Measurements from ENCODE around the gene CEP192. TPM values are rescaled to one million over a fixed set of nuclear protein-coding genes. Genes with fewer than 3 reads are reported as not detected.
"Not testable (repeated sequence)": the region's sequence is repeated elsewhere in the genome, so short reads cannot be mapped to it uniquely, and the experiment has no call there.

CEP192 gene
- total RNA-seq, 1 donor from 2014 or later, result 14.7 TPM

DNA sequence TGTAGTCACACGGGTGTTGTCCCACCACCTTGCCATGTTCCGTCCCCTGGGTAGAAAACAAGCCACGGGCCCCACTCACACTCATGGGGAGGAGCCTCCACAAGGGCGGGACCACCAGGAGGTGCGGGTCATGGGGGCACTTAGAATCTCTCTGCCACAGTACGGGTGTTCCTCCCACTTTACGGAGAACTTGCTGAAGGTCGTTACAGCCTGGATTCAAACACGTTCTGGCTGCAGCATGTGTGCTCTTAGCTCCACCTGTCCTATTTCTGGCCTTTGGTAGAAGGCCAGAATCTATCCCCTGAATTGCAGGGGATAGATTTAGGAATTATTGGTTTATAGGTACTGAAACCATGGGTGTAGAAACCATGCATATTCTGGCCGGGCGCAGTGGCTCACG lies 14.9 kb upstream of the CEP192 start:
- no peaks in the 10 kb centered on the region for H3K9me3 Mint-ChIP-seq (ENCODE audit: low read depth)
- H3K27ac Mint-ChIP-seq (ENCODE audit: unreplicated experiment), result no peak overlapping the region
- no peak for DNase-seq (ENCODE audit: low spot score)
- H3K4me3 Mint-ChIP-seq (ENCODE audit: unreplicated experiment), result no peak overlapping the region
- peaks cover 26% of the 10 kb centered on the region for H3K36me3 Mint-ChIP-seq (ENCODE audit: low read depth)
- TF ChIP-seq, protein P1, sequence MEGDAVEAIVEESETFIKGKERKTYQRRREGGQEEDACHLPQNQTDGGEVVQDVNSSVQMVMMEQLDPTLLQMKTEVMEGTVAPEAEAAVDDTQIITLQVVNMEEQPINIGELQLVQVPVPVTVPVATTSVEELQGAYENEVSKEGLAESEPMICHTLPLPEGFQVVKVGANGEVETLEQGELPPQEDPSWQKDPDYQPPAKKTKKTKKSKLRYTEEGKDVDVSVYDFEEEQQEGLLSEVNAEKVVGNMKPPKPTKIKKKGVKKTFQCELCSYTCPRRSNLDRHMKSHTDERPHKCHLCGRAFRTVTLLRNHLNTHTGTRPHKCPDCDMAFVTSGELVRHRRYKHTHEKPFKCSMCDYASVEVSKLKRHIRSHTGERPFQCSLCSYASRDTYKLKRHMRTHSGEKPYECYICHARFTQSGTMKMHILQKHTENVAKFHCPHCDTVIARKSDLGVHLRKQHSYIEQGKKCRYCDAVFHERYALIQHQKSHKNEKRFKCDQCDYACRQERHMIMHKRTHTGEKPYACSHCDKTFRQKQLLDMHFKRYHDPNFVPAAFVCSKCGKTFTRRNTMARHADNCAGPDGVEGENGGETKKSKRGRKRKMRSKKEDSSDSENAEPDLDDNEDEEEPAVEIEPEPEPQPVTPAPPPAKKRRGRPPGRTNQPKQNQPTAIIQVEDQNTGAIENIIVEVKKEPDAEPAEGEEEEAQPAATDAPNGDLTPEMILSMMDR (IDR thresholded peaks at IDR 0.05), result no peak
- H3K4me1 Mint-ChIP-seq (ENCODE audit: low read depth), result peaks cover 4% of the 10 kb centered on the region
- H3K27me3 Mint-ChIP-seq (ENCODE audit: low read depth), result no peaks in the 10 kb centered on the region

DNA sequence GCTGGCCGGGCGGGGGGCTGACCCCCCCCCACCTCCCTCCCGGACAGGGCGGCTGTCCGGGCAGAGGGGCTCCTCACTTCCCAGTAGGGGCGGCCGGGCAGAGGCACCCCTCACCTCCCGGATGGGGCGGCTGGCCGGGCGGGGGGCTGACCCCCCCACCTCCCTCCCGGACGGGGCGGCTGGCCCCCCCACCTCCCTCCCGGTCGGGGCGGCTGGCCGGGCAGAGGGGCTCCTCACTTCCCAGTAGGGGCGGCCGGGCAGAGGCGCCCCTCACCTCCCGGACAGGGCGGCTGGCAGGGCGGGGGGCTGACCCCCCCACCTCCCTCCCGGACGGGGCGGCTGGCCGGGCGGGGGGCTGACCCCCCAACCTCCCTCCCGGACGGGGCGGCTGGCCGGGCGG lies 11.1 kb upstream of the CEP192 start:
- H3K4me3 Mint-ChIP-seq (ENCODE audit: unreplicated experiment); H3K4me1 Mint-ChIP-seq (ENCODE audit: low read depth); DNase-seq (ENCODE audit: low spot score); H3K27me3 Mint-ChIP-seq (ENCODE audit: low read depth); H3K27ac Mint-ChIP-seq (ENCODE audit: unreplicated experiment); H3K9me3 Mint-ChIP-seq (ENCODE audit: low read depth): not testable (repeated sequence)
- peaks cover 18% of the 10 kb centered on the region for H3K36me3 Mint-ChIP-seq (ENCODE audit: low read depth)

DNA sequence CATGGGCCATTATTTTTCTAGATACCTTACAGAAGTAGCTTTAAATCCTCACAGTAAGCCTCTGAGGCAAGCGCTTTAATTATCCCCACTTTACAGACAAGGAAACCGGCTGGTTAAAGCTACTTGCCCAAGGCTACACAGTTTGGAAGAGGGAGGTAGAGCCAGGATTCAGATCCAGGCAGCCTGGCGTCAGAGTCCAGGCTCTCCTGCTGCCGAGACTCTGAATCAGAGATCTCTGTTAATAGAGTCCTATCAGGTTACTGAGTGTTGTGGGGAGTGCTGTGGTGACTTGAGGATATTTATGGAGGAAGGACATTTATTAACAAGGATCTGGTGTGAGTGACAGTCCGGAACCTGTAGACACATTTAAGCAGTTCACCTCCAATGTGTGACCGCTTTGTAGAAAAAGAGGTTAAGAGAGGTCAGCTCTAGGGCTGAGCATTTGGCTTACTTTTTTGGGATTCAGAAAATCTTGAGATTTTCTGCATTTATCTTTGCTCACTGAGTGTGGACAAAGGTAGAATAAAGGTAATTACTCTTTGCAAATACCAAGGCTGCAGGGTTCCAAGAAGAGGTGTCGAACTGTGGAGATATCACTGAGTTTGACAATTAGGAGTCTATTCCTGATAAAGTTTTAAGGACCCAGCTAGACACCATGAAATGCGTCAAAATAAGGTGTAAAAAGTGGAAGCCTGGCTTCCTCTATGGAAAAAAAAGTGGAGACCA lies 1.6 kb upstream of the CEP192 start:
- TF ChIP-seq, protein P1 (IDR thresholded peaks at IDR 0.05), result no peak
- Mint-ChIP-seq H3K4me1 (ENCODE audit: low read depth) (peaks cover 12% of the 10 kb centered on the region), H3K36me3 (ENCODE audit: low read depth) (no peaks in the 10 kb centered on the region), H3K27me3 (ENCODE audit: low read depth) (no peaks in the 10 kb centered on the region), H3K27ac (ENCODE audit: unreplicated experiment) (peak overlapping the region; percentile 98), H3K4me3 (ENCODE audit: unreplicated experiment) (peak overlapping the region; percentile 97), H3K9me3 (ENCODE audit: low read depth) (no peaks in the 10 kb centered on the region)
- no peak for DNase-seq (ENCODE audit: low spot score)

DNA sequence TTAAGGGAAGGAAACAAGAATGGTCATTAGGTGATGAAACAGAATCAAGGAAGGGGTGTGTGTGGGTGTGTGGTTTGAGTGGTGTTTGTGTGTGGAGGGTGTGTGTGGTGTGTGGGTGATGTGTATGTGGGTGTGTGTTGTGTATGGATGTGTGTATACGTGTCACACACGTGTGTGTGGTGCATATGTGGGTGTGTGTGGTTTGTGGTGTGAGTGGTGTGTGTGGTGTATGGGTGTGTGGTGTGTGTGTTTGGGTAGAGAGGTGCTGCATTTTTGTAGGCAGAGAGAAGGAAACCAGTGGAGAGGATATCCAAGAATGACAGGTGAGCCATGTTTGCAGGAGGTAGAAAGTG lies 1.1 kb upstream of the CEP192 start:
- H3K4me1 Mint-ChIP-seq (ENCODE audit: low read depth), result peaks cover 12% of the 10 kb centered on the region
- H3K27me3 Mint-ChIP-seq (ENCODE audit: low read depth), result no peaks in the 10 kb centered on the region
- no peaks in the 10 kb centered on the region for H3K9me3 Mint-ChIP-seq (ENCODE audit: low read depth)
- TF ChIP-seq, protein P1 (IDR thresholded peaks at IDR 0.05), result no peak
- H3K4me3 Mint-ChIP-seq (ENCODE audit: unreplicated experiment), result peak overlapping the region; percentile 97
- H3K36me3 Mint-ChIP-seq (ENCODE audit: low read depth), result no peaks in the 10 kb centered on the region
- DNase-seq (ENCODE audit: low spot score), result no peak
- peak overlapping the region; percentile 98 for H3K27ac Mint-ChIP-seq (ENCODE audit: unreplicated experiment)

DNA sequence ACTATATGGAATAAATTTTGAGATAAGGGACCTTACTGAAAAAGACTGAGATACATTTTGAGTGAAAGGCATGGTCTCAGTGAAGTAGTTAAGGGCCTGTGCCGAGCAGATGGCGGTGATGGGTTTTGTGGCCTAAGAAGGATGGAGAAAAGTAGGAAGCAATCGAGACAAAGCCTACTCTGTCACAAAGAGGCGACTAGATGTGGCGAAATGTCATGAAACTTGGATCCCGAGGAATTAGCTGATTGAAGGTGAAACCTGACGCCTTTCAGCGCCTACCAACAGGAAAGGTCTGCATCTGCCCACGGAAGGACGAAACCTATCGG lies 558 bp upstream of the CEP192 start:
- peak overlapping the region; percentile 97 for H3K4me3 Mint-ChIP-seq (ENCODE audit: unreplicated experiment)
- H3K27ac Mint-ChIP-seq (ENCODE audit: unreplicated experiment), result peak overlapping the region; percentile 98
- no peak for DNase-seq (ENCODE audit: low spot score)
- H3K4me1 Mint-ChIP-seq (ENCODE audit: low read depth), result peaks cover 12% of the 10 kb centered on the region
- no peaks in the 10 kb centered on the region for H3K36me3 Mint-ChIP-seq (ENCODE audit: low read depth)
- H3K9me3 Mint-ChIP-seq (ENCODE audit: low read depth), result no peaks in the 10 kb centered on the region
- TF ChIP-seq, protein P1 (IDR thresholded peaks at IDR 0.05), result no peak
- H3K27me3 Mint-ChIP-seq (ENCODE audit: low read depth), result no peaks in the 10 kb centered on the region

DNA sequence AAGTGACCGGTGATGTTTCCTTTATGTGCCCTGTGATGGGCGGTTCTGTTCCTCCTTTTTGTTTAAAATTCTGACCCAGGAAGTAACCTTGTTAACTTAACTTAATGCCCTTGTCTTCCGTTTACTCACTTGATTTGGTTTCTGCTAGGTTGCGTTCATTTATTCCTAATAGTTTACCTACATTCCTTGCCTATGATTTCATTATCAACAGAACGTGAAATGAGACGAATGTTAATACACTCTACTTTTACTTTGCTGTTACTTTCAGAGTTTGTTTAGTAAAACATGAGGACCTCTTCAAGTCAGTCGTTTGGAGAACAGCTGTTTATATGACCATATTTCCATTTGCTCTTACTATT lies 638 bp downstream of the CEP192 start:
- Mint-ChIP-seq H3K4me1 (ENCODE audit: low read depth) (peaks cover 12% of the 10 kb centered on the region), H3K4me3 (ENCODE audit: unreplicated experiment) (peak overlapping the region; percentile 97)

More for the DNA sequence above, 638 bp downstream of the CEP192 start:
- TF ChIP-seq, protein P1 (IDR thresholded peaks at IDR 0.05), result no peak
- Mint-ChIP-seq H3K9me3 (ENCODE audit: low read depth) (no peaks in the 10 kb centered on the region), H3K36me3 (ENCODE audit: low read depth) (no peaks in the 10 kb centered on the region), H3K27me3 (ENCODE audit: low read depth) (no peaks in the 10 kb centered on the region), H3K27ac (ENCODE audit: unreplicated experiment) (peak overlapping the region; percentile 98)
- no peak for DNase-seq (ENCODE audit: low spot score)

All from chondrocyte (in vitro differentiated cells).